ENCODE data around the gene NKAIN2.

NKAIN2 gene

GRCh38 chr6:124193132-124193531 is 389.5 kb downstream of the NKAIN2 start:
- no peak for TF ChIP-seq CTCF (IDR thresholded peaks at IDR 0.05; ENCODE audit: insufficient read depth, low read depth, low read length, missing control alignments)
- no peak overlapping the region for H3K4me3 ChIP-seq (ENCODE audit: low read depth, low read length)
- no peak for DNase-seq (ENCODE audit: low read depth)

GRCh38 chr6:124197148-124197547 is 393.5 kb downstream of the NKAIN2 start:
- no peak for DNase-seq (ENCODE audit: low read depth)
- no peak overlapping the region for H3K4me3 ChIP-seq (ENCODE audit: low read depth, low read length)
- no peak for TF ChIP-seq CTCF (IDR thresholded peaks at IDR 0.05; ENCODE audit: insufficient read depth, low read depth, low read length, missing control alignments)

GRCh38 chr6:124199286-124199685 is 395.6 kb downstream of the NKAIN2 start:
- H3K4me3 ChIP-seq (ENCODE audit: low read depth, low read length) = no peak overlapping the region
- TF ChIP-seq CTCF (IDR thresholded peaks at IDR 0.05; ENCODE audit: insufficient read depth, low read depth, low read length, missing control alignments) = no peak
- no peak for DNase-seq (ENCODE audit: low read depth)

- DNase-seq (ENCODE audit: low read depth) = no peak
- TF ChIP-seq CTCF (IDR thresholded peaks at IDR 0.05; ENCODE audit: insufficient read depth, low read depth, low read length, missing control alignments) = no peak
- H3K4me3 ChIP-seq (ENCODE audit: low read depth, low read length) = no peak overlapping the region
Measured at GRCh38 chr6:124200661-124201060, 397.0 kb downstream of the NKAIN2 start.

GRCh38 chr6:124203101-124203811 is 399.6 kb downstream of the NKAIN2 start:
- TF ChIP-seq CTCF (IDR thresholded peaks at IDR 0.05; ENCODE audit: insufficient read depth, low read depth, low read length, missing control alignments) = no peak
- DNase-seq (ENCODE audit: low read depth) = no peak
- H3K4me3 ChIP-seq (ENCODE audit: low read depth, low read length) = no peak overlapping the region

GRCh38 chr6:124203812-124204167 is 400.1 kb downstream of the NKAIN2 start:
- no peak for TF ChIP-seq CTCF (IDR thresholded peaks at IDR 0.05; ENCODE audit: insufficient read depth, low read depth, low read length, missing control alignments)
- no peak for DNase-seq (ENCODE audit: low read depth)
- H3K4me3 ChIP-seq (ENCODE audit: low read depth, low read length) = no peak overlapping the region

- no peak overlapping the region for H3K4me3 ChIP-seq (ENCODE audit: low read depth, low read length)
- no peak for TF ChIP-seq CTCF (IDR thresholded peaks at IDR 0.05; ENCODE audit: insufficient read depth, low read depth, low read length, missing control alignments)
- no peak for DNase-seq (ENCODE audit: low read depth)
Measured at GRCh38 chr6:124205921-124206320, 402.3 kb downstream of the NKAIN2 start.

All from GM12865 (cell line).